DND-41 (cell line): ENCODE data around the gene PKP2.
"Not testable (repeated sequence)": the region's sequence is repeated elsewhere in the genome, so short reads cannot be mapped to it uniquely, and the experiment has no call there.

ENCODE experiments used
- ATAC-seq: fragments of 200-7000 bp; cut with Tn5 transposase; 3 replicates; pipeline ENCODE4 v1.9.1; 2021; ENCODE audit warnings: low read depth; ENCODE audit not compliant: insufficient read depth
- DNase-seq: peaks from one replicate; pipeline ENCODE4 v3.0.0-alpha.2; 2020
- H2AFZ ChIP-seq: 2 replicates; pipeline ENCODE4 v1.6.0; 2012; ENCODE audit warnings: low read depth, low read length
- H3K27ac ChIP-seq: 2 replicates; pipeline ENCODE4 v1.5.1; 2012; ENCODE audit warnings: low read length, inconsistent platforms
- H3K27me3 ChIP-seq: fragments of 200-600 bp; sonication (generic); 2 replicates; pipeline ENCODE4 v1.6.0; 2012; ENCODE audit warnings: low read length, mild to moderate bottlenecking, inconsistent platforms; ENCODE audit not compliant: insufficient read depth, poor library complexity
- H3K36me3 ChIP-seq: 2 replicates; pipeline ENCODE4 v1.5.1; 2012; ENCODE audit warnings: low read length, inconsistent platforms; ENCODE audit not compliant: insufficient read depth
- H3K4me1 ChIP-seq: 2 replicates; pipeline ENCODE4 v1.5.1; 2012; ENCODE audit warnings: mild to moderate bottlenecking, low read length; ENCODE audit not compliant: insufficient read depth
- H3K4me2 ChIP-seq: 2 replicates; pipeline ENCODE4 v1.6.0; 2012; ENCODE audit warnings: mild to moderate bottlenecking, moderate library complexity, low read length, inconsistent platforms; ENCODE audit not compliant: insufficient read depth
- H3K4me3 ChIP-seq, 2 experiments: fragments of 200-600 bp in 1 of 2; shearing (Covaris generic) in 1 of 2; 2 replicates each; pipeline ENCODE4 v1.5.1; 2012 to 2016; ENCODE audit warnings: inconsistent platforms in 2 of 2, low read length in 2 of 2, mild to moderate bottlenecking in 2 of 2, low read depth in 1 of 2, moderate library complexity in 1 of 2
- H3K79me2 ChIP-seq: 2 replicates; pipeline ENCODE4 v1.6.0; 2012; ENCODE audit warnings: low read length, inconsistent platforms; ENCODE audit not compliant: insufficient read depth
- H3K9ac ChIP-seq: 2 replicates; pipeline ENCODE4 v1.6.0; 2012; ENCODE audit warnings: low read depth, mild to moderate bottlenecking, inconsistent platforms, low read length, moderate library complexity
- H3K9me3 ChIP-seq: 2 replicates; pipeline ENCODE4 v1.5.1; 2012; ENCODE audit warnings: low read length, moderate library complexity, mild to moderate bottlenecking, inconsistent platforms; ENCODE audit not compliant: insufficient read depth, severe bottlenecking
- H4K20me1 ChIP-seq: 2 replicates; pipeline ENCODE4 v1.6.0; 2012; ENCODE audit warnings: low read length; ENCODE audit not compliant: insufficient read depth
- EZH2 ChIP-seq: IDR thresholded peaks from 3 replicates; pipeline ENCODE4 v1.6.1; 2012; ENCODE audit warnings: borderline replicate concordance, low read depth, mild to moderate bottlenecking, moderate library complexity, low read length, inconsistent platforms; ENCODE audit not compliant: severe bottlenecking
- TF ChIP-seq, protein P1 (sequence below): IDR thresholded peaks from 2 replicates; pipeline ENCODE4 v1.5.1; 2012; ENCODE audit warnings: borderline replicate concordance, low read length, moderate library complexity, mild to moderate bottlenecking; ENCODE audit not compliant: poor library complexity, severe bottlenecking; ENCODE audit errors: extremely low read depth

The PKP2 gene

DNA sequence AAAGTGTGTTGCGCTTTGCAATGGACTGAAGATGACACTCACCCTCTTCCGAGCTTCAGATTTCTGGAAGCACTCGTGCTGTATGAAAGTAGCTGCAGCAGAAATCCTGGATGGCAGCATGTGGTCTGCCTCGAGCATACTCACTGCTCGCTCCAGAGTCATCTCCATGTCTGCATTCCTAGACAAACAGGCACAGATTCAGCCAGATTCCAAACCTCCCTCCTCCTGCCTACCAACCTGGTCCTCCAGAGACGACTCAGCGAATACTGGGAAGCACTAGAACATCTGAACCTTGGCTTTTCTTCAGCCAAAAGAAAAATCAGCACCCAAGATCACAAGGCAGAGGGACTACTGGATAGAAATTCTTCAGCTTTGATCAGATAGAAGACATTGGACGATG is 27.7 kb downstream of the PKP2 start:
- H4K20me1 ChIP-seq = no peaks in the 10 kb centered on the region
- no peaks in the 10 kb centered on the region for H3K27me3 ChIP-seq
- no peaks in the 10 kb centered on the region for H3K4me1 ChIP-seq
- no peak for DNase-seq
- no peak overlapping the region for H3K9ac ChIP-seq
- no peak overlapping the region for H3K4me2 ChIP-seq
- no peaks in the 10 kb centered on the region for H3K9me3 ChIP-seq
- no peak overlapping the region for H3K4me3 ChIP-seq
- H2AFZ ChIP-seq = no peak overlapping the region
- no peak for ATAC-seq
- no peaks in the 10 kb centered on the region for H3K36me3 ChIP-seq
- no peaks in the 10 kb centered on the region for H3K79me2 ChIP-seq
- TF ChIP-seq, protein P1, sequence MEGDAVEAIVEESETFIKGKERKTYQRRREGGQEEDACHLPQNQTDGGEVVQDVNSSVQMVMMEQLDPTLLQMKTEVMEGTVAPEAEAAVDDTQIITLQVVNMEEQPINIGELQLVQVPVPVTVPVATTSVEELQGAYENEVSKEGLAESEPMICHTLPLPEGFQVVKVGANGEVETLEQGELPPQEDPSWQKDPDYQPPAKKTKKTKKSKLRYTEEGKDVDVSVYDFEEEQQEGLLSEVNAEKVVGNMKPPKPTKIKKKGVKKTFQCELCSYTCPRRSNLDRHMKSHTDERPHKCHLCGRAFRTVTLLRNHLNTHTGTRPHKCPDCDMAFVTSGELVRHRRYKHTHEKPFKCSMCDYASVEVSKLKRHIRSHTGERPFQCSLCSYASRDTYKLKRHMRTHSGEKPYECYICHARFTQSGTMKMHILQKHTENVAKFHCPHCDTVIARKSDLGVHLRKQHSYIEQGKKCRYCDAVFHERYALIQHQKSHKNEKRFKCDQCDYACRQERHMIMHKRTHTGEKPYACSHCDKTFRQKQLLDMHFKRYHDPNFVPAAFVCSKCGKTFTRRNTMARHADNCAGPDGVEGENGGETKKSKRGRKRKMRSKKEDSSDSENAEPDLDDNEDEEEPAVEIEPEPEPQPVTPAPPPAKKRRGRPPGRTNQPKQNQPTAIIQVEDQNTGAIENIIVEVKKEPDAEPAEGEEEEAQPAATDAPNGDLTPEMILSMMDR = no peak
- TF ChIP-seq EZH2 = no peak
- H3K27ac ChIP-seq = no peak overlapping the region

DNA sequence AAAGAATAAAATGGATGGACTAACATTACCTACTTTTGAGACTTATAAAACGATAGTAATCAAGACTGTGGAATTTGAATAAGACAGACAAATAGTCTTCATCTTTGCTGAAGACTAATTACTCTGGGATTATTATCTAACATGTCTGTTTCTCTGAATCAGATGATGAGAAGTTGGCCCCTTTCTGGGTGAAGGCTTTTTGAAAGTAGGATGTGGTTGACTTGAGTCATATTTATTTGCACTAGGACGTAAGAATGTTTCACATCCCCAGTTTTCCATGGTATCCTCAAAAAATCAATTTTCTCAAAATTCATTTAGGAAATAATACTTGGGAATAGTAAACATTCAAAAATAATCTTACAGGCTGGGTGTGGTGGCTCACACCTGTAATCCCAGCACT is 31.8 kb downstream of the PKP2 start:
- no peaks in the 10 kb centered on the region for H3K36me3 ChIP-seq
- H3K79me2 ChIP-seq = no peaks in the 10 kb centered on the region
- no peaks in the 10 kb centered on the region for H3K4me1 ChIP-seq
- H3K9me3 ChIP-seq = no peaks in the 10 kb centered on the region
- ATAC-seq (no peak), DNase-seq (no peak)
- no peak overlapping the region for H2AFZ ChIP-seq
- H3K4me3 ChIP-seq = no peak overlapping the region
- H4K20me1 ChIP-seq = no peaks in the 10 kb centered on the region
- no peak overlapping the region for H3K9ac ChIP-seq
- no peak for TF ChIP-seq EZH2
- TF ChIP-seq, protein P1 = no peak
- no peak overlapping the region for H3K27ac ChIP-seq
- no peaks in the 10 kb centered on the region for H3K27me3 ChIP-seq
- H3K4me2 ChIP-seq = no peak overlapping the region

DNA sequence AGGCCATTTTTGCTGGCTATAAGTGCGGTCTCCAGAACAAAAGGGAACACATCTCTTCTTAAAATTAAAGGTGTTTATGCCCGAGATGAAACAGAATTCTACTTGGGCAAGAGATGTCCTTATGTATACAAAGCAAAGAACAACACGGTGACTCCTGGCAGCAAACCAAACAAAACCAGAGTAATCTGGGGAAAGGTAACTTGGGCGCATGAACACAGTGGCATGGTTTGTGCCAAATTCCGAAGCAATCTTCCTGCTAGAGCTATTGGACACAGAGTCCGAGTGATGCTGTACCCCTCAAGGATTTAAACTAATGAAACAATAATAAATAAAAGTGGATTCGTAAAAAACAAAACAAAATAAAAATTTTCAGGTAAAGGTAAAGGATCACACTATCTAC is 33.4 kb downstream of the PKP2 start:
- DNase-seq (no peak), ATAC-seq (no peak)
- Histone ChIP-seq H3K9ac (no peak overlapping the region), H3K36me3 (no peaks in the 10 kb centered on the region), H3K27me3 (no peaks in the 10 kb centered on the region), H3K4me3 (no peak overlapping the region), H4K20me1 (no peaks in the 10 kb centered on the region), H3K4me1 (no peaks in the 10 kb centered on the region), H3K4me2 (no peak overlapping the region), H3K27ac (no peak overlapping the region), H2AFZ (no peak overlapping the region), H3K79me2 (no peaks in the 10 kb centered on the region), H3K9me3 (no peaks in the 10 kb centered on the region)
- TF ChIP-seq, protein P1 = no peak
- TF ChIP-seq EZH2 = no peak

DNA sequence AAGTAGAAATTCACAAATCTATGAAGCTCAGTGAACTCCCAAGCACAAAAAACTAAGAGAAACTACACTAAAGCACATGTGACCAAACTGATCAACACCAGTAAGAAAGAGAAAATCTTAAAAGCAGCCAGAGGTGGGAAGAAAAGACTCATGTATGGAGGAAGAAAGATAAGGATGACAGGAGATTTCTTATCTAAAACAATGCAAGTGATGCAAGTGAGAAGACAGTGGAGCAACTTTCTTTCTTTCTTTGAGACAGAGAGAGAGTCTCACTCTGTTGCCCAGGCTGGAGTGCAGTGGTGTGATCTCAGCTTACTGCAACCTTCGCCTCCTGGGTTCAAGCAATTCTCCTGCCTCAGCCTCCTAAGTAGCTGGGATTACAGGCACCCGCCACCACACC is 34.9 kb downstream of the PKP2 start:
- not testable (repeated sequence) for H3K79me2 ChIP-seq, H4K20me1 ChIP-seq, H3K27me3 ChIP-seq, H3K27ac ChIP-seq, H2AFZ ChIP-seq, H3K36me3 ChIP-seq, H3K4me1 ChIP-seq, ATAC-seq, H3K4me3 ChIP-seq, H3K9me3 ChIP-seq, H3K9ac ChIP-seq, H3K4me2 ChIP-seq, DNase-seq
